ENCODE data around the gene LDLRAD4. TPM values are rescaled to one million over a fixed set of nuclear protein-coding genes. Genes with fewer than 3 reads are reported as not detected.
A peak's percentile ranks its signal among the peaks of the same experiment; 100 is the strongest.

Gene LDLRAD4
- total RNA-seq, 4 donors from 2014 or later, result 20.4 to 40.4 (median 35.3) TPM

DNA sequence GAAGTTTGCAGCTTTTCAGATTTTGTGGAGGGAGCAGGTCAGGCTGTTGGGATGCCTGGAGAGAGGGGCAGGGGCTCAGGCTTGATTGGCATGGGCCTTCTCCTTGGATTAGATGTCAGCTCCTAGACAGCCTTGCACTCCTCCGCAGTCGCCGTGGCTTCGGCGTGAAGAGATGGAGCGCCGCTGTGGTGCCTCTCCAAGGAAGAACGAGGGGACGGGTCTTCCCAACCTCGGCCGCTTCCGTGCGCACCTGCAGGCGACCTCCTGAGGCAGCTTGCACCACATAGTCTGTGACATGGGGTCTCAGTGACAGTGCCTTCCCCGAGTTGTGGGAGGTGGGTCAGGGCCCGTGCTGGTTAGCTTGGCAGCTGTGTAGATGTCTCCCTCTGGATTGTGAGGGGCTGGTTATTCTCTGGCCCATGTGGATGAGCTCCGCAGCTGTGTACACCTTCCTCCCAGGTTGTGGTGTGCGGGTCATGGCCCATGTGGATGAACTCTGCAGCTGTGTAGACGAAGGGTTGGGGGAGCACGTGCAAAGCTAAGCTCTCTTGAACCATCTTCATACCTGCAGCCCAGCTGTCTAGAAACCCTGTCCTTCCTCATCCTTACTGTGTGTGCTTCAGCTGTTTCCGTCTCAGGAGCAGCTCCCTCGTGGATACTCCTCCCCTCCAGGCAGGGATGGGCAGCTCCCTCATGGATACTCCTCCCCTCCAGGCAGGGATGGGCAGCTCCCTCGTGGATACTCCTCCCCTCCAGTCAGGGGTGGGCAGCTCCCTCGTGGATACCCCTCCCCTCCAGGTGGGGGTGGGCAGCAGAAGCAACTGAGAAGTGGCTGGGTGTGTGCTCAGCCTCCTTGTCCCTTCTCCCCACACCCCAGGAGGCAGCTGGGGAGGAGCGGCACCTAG, 170.3 kb downstream of the LDLRAD4 start:
- 88% methylated on average over 24 of the region's 25 CpGs for WGBS
- intact Hi-C loops (cut with DNase I), result loop anchor here (5.0 kb wide), 2 partner anchors 33 to 172 kb away; partner anchors contain the start of gene LDLRAD4
- no peak for DNase-seq (ENCODE audit: extremely low spot score)

GRCh38 chr18:13389491-13390131, 171.1 kb downstream of the LDLRAD4 start:
- DNase-seq (ENCODE audit: extremely low spot score), result no peak
- 85% methylated on average over 6 of the region's 6 CpGs for WGBS
- TF ChIP-seq POLR2A (IDR thresholded peaks at IDR 0.05; ENCODE audit: low read depth) (no peak), POLR2AphosphoS5 (IDR thresholded peaks at IDR 0.05) (no peak), EP300 (IDR thresholded peaks at IDR 0.05) (no peak)
- TF ChIP-seq, protein P1, sequence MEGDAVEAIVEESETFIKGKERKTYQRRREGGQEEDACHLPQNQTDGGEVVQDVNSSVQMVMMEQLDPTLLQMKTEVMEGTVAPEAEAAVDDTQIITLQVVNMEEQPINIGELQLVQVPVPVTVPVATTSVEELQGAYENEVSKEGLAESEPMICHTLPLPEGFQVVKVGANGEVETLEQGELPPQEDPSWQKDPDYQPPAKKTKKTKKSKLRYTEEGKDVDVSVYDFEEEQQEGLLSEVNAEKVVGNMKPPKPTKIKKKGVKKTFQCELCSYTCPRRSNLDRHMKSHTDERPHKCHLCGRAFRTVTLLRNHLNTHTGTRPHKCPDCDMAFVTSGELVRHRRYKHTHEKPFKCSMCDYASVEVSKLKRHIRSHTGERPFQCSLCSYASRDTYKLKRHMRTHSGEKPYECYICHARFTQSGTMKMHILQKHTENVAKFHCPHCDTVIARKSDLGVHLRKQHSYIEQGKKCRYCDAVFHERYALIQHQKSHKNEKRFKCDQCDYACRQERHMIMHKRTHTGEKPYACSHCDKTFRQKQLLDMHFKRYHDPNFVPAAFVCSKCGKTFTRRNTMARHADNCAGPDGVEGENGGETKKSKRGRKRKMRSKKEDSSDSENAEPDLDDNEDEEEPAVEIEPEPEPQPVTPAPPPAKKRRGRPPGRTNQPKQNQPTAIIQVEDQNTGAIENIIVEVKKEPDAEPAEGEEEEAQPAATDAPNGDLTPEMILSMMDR (IDR thresholded peaks at IDR 0.05), result no peak
- peak overlapping the region in 1 of 4 donors; percentile 10 for H3K27ac ChIP-seq (replicated peaks in 1 of 4)
- intact Hi-C loops (cut with DNase I), result loop anchor here (5.0 kb wide), 2 partner anchors 33 to 172 kb away; partner anchors contain the start of gene LDLRAD4
- H3K4me3 ChIP-seq, result no peak overlapping the region
- H3K9me3 ChIP-seq, result no peaks in the 10 kb centered on the region
- peaks cover 0 to 2% (median 0%) of the 10 kb centered on the region in 4 donors for H3K36me3 ChIP-seq
- peaks cover 27 to 37% (median 34%) of the 10 kb centered on the region in 4 donors for H3K4me1 ChIP-seq
- H3K27me3 ChIP-seq, result no peaks in the 10 kb centered on the region

More for the DNA sequence above, 170.3 kb downstream of the LDLRAD4 start:
- H3K36me3 ChIP-seq, result peaks cover 0 to 2% (median 0%) of the 10 kb centered on the region in 4 donors
- TF ChIP-seq, protein P1 (IDR thresholded peaks at IDR 0.05), result no peak
- TF ChIP-seq POLR2AphosphoS5 (IDR thresholded peaks at IDR 0.05) (no peak), POLR2A (IDR thresholded peaks at IDR 0.05; ENCODE audit: low read depth) (no peak), EP300 (IDR thresholded peaks at IDR 0.05) (no peak)
- H3K4me3 ChIP-seq, result no peak overlapping the region
- H3K9me3 ChIP-seq, result no peaks in the 10 kb centered on the region
- peaks cover 27 to 38% (median 34%) of the 10 kb centered on the region in 4 donors for H3K4me1 ChIP-seq
- no peaks in the 10 kb centered on the region for H3K27me3 ChIP-seq
- peak overlapping the region; percentile 8 to 60 (median 41) for H3K27ac ChIP-seq (replicated peaks in 1 of 4)

- intact Hi-C loops (cut with DNase I), result no loop called here
- H3K9me3 ChIP-seq, result no peaks in the 10 kb centered on the region
- no peak for TF ChIP-seq POLR2AphosphoS5 (IDR thresholded peaks at IDR 0.05)
- TF ChIP-seq, protein P1 (IDR thresholded peaks at IDR 0.05), result no peak
- TF ChIP-seq POLR2A (IDR thresholded peaks at IDR 0.05; ENCODE audit: low read depth), result no peak
- no peak for TF ChIP-seq EP300 (IDR thresholded peaks at IDR 0.05)
- WGBS, result 97% methylated on average over 10 of the region's 12 CpGs
- no peak overlapping the region for H3K4me3 ChIP-seq
- no peak for DNase-seq (ENCODE audit: extremely low spot score)
- H3K27ac ChIP-seq (replicated peaks in 1 of 4), result no peak overlapping the region
- H3K36me3 ChIP-seq, result peaks cover 0 to 2% (median 0%) of the 10 kb centered on the region in 4 donors
- no peaks in the 10 kb centered on the region for H3K27me3 ChIP-seq
- peaks cover 27 to 40% (median 36%) of the 10 kb centered on the region in 4 donors for H3K4me1 ChIP-seq
These were observed 171.6 kb downstream of the LDLRAD4 start for GRCh38 chr18:13390196-13390595.

DNA sequence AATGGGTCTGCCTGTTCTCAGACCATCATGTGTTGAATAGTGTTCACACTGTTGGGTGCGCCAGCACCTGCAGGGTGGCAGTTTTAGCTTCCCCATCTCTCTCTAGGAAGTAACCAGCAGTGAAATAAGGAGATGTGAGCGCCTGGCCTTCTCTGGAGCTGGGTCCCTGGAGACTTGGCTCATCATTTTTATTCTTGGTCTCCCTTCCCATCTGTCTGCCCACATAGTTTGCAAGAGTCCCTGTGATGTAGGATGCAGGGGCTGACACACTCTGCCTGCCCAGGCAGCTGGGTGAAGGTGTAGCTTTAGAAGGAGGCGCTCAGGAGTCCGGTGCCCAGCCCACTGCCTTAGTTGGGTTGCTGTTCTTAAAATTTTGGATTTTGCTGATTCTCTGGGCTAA, 172.2 kb downstream of the LDLRAD4 start:
- TF ChIP-seq, protein P1 (IDR thresholded peaks at IDR 0.05), result no peak
- TF ChIP-seq POLR2AphosphoS5 (IDR thresholded peaks at IDR 0.05) (no peak), EP300 (IDR thresholded peaks at IDR 0.05) (no peak)
- WGBS, result 98% methylated on average over 4 of the region's 4 CpGs

More for the DNA sequence above, 172.2 kb downstream of the LDLRAD4 start:
- Histone ChIP-seq H3K27ac (replicated peaks in 1 of 4) (no peak overlapping the region), H3K4me1 (peaks cover 27 to 40% (median 36%) of the 10 kb centered on the region in 4 donors), H3K9me3 (no peaks in the 10 kb centered on the region), H3K27me3 (no peaks in the 10 kb centered on the region), H3K4me3 (no peak overlapping the region), H3K36me3 (peaks cover 0 to 2% (median 0%) of the 10 kb centered on the region in 4 donors)
- no peak for DNase-seq (ENCODE audit: extremely low spot score)
- intact Hi-C loops (cut with DNase I), result no loop called here
